GM12875 (cell line): ENCODE data around the gene ARNT2.

Source experiments
- H3K4me3 ChIP-seq: one replicate; pipeline ENCODE4 v1.5.1; 2011; ENCODE audit warnings: low read depth, low read length, control low read depth
- CTCF ChIP-seq: IDR thresholded peaks from 2 replicates; pipeline ENCODE4 v1.5.1; 2011; ENCODE audit warnings: low read depth, mild to moderate bottlenecking, control low read depth, inconsistent platforms, low read length, moderate library complexity, borderline replicate concordance; ENCODE audit not compliant: insufficient read depth

The ARNT2 gene

GRCh38 chr15:80609091-80609490, 204.9 kb downstream of the ARNT2 start:
- no peak for TF ChIP-seq CTCF
- H3K4me3 ChIP-seq, result no peak overlapping the region

GRCh38 chr15:80609512-80609946, 205.3 kb downstream of the ARNT2 start:
- no peak for TF ChIP-seq CTCF
- no peak overlapping the region for H3K4me3 ChIP-seq

- H3K4me3 ChIP-seq, result no peak overlapping the region
Measured at GRCh38 chr15:80611543-80612080, 207.4 kb downstream of the ARNT2 start.

GRCh38 chr15:80612118-80612823, 208.1 kb downstream of the ARNT2 start:
- H3K4me3 ChIP-seq, result no peak overlapping the region
- TF ChIP-seq CTCF, result no peak

More at GRCh38 chr15:80611543-80612080, 207.4 kb downstream of the ARNT2 start:
- no peak for TF ChIP-seq CTCF

- no peak overlapping the region for H3K4me3 ChIP-seq
- no peak for TF ChIP-seq CTCF
Measured at GRCh38 chr15:80613762-80614365, 209.7 kb downstream of the ARNT2 start.

GRCh38 chr15:80614711-80615360, 210.7 kb downstream of the ARNT2 start:
- no peak for TF ChIP-seq CTCF
- H3K4me3 ChIP-seq, result no peak overlapping the region

GRCh38 chr15:80615361-80615736, 211.2 kb downstream of the ARNT2 start:
- H3K4me3 ChIP-seq, result no peak overlapping the region
- no peak for TF ChIP-seq CTCF
